Spleen (tissue), 11 donors: ENCODE results near the gene NAT8L. TPM values are rescaled to one million over a fixed set of nuclear protein-coding genes. Genes with fewer than 3 reads are reported as not detected.

ENCODE experiments used
- DNase-seq: peaks from one replicate; pipeline ENCODE4 v3.0.0-alpha.2; 2020
- H3K27ac ChIP-seq, 8 donors: fragments of 200-600 bp; sonication (generic) in 7 of 8; 1 replicate in 4 of 8; 2 replicates in 4 of 8; pipeline versions ENCODE4 v1.5.0 to v1.8.0; 2016 to 2021; ENCODE audit warnings: inconsistent platforms in 4 of 8, mild to moderate bottlenecking in 4 of 8, moderate library complexity in 1 of 8
- H3K27me3 ChIP-seq, 7 donors: fragments of 200-600 bp; sonication (generic) in 6 of 7; replicated peaks in 1 of 7; 1 replicate in 4 of 7; 2 replicates in 3 of 7; pipeline versions ENCODE4 v1.5.0 to v1.8.0; 2016 to 2021; ENCODE audit warnings: inconsistent platforms in 3 of 7, mild to moderate bottlenecking in 1 of 7
- H3K36me3 ChIP-seq, 6 donors: fragments of 200-600 bp; sonication (generic) in 5 of 6; 1 replicate in 4 of 6; 2 replicates in 2 of 6; pipeline versions ENCODE4 v1.5.0 to v1.8.0; 2016 to 2021; ENCODE audit warnings: inconsistent platforms in 2 of 6
- H3K4me1 ChIP-seq, 6 donors: fragments of 200-600 bp; sonication (generic) in 5 of 6; 1 replicate in 3 of 6; 2 replicates in 3 of 6; pipeline versions ENCODE4 v1.5.0 to v1.8.0; 2016 to 2021; ENCODE audit warnings: inconsistent platforms in 3 of 6
- H3K4me3 ChIP-seq, 8 donors: fragments of 200-600 bp; sonication (generic) in 7 of 8; 1 replicate in 4 of 8; 2 replicates in 4 of 8; pipeline versions ENCODE4 v1.5.0 to v1.8.0; 2016 to 2021; ENCODE audit warnings: inconsistent platforms in 4 of 8, mild to moderate bottlenecking in 4 of 8, moderate library complexity in 2 of 8
- H3K9me3 ChIP-seq, 8 donors: fragments of 200-600 bp; sonication (generic) in 7 of 8; 1 replicate in 4 of 8; 2 replicates in 4 of 8; pipeline versions ENCODE4 v1.5.0 to v1.8.0; 2016 to 2021; ENCODE audit warnings: inconsistent platforms in 4 of 8
- POLR2A ChIP-seq, 3 donors: fragments of 450-650 bp; IDR thresholded peaks; one replicate each; pipeline ENCODE4 v1.5.1; 2017; ENCODE audit warnings: antibody characterized with exemption in 3 of 3, mild to moderate bottlenecking in 1 of 3
- POLR2AphosphoS5 ChIP-seq, 3 donors: sonication (generic); formaldehyde crosslinking; IDR thresholded peaks; one replicate each; pipeline ENCODE4 v1.5.1; 2017; ENCODE audit warnings: antibody characterized with exemption in 3 of 3
- WGBS, 5 donors: extraction: QIAGEN DNeasy Blood & Tissue Kit in 3 of 5; methylation state at CpG; one replicate each; pipeline versions ENCODE4 v1.1.5 to v1.1.7; 2013 to 2018; 5-methylcytosine and 5-hydroxymethylcytosine counted together
- intact Hi-C: fragments of 100-400 bp; cut with DNase I; formaldehyde crosslinking; loops from one replicate; pipeline ENCODE4 v1.15.0; 2023; ENCODE audit warnings: low total_unique reads
- polyA plus RNA-seq, 3 donors: library from polyadenylated mRNA; stranded (reverse); fragments of 200-250 nt; gene quantifications; one replicate each; pipeline ENCODE4 v1.2.1, GENCODE V29; 2013
- total RNA-seq, 7 donors: library from RNA; depleted of rRNA in 3 of 7; stranded (reverse); fragments of >200 nt in 3 of 7; fragmentation: NEBNext Ultra II Directional in 4 of 7; extraction: Animal tissue kit (Norgen Biotek cat#: 25700) in 4 of 7; gene quantifications; one replicate each; pipeline versions ENCODE4 v1.1.0 to v1.2.1, GENCODE V29; 2016 to 2021
- TF ChIP-seq, protein P1 (sequence below), 11 experiments: fragments of 200-600 bp in 7 of 11; fragments of 450-650 bp in 4 of 11; sonication (generic) in 4 of 11; IDR thresholded peaks in 8 of 11; conservative IDR thresholded peaks in 3 of 11; 1 replicate in 7 of 11; 2 replicates in 4 of 11; pipeline versions ENCODE4 v1.4.0 to v1.8.0; 2016 to 2021; ENCODE audit warnings: antibody characterized with exemption in 11 of 11, inconsistent platforms in 4 of 11, mild to moderate bottlenecking in 1 of 11
- donor health status: healthy with polysubstance abuse.
- donor health status: DM: no; HTN: no; CAD: no; lungs with moderate emphysema.
- donor health status: DM: no; HTN: no; CAD: no.
- donor health status: Bipolar disorder and iron deficiency.
- donor health status: healthy.
- donor health status: DM: no; HTN: no; CAD: no.
- donor health status: DM: yes; HTN: yes; CAD: no.

Gene NAT8L
- total and polyA plus RNA-seq, 10 donors: 0.13 to 3.1 (median 0.72) TPM

DNA sequence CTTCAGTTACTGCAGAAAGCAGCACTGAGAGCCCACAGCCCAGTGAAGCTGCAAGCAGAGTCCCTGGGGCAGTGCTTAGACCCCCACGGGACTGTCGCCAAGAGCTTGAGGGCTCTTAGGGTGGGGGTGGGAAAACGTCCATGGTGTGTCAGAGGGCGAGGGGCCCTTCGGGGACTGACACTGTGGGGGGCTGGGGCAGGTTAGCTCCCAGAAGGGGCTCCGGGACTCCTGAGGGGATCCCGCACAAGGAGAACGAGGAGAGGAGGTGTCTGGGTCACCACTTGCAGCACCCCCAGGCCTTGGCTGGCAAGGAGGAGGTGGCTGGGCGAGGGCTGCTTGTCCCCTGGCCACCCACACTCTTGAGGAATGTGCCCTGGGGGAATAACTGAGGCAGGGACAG lies 20.8 kb downstream of the NAT8L start:
- H3K27me3 ChIP-seq: no peaks in the 10 kb centered on the region
- no peaks in the 10 kb centered on the region for H3K4me1 ChIP-seq
- no peak overlapping the region for H3K4me3 ChIP-seq
- H3K36me3 ChIP-seq: no peaks in the 10 kb centered on the region
- H3K9me3 ChIP-seq: no peaks in the 10 kb centered on the region
- TF ChIP-seq POLR2A (IDR thresholded peaks at IDR 0.05) (no peak), POLR2AphosphoS5 (IDR thresholded peaks at IDR 0.05) (no peak)
- TF ChIP-seq, protein P1, sequence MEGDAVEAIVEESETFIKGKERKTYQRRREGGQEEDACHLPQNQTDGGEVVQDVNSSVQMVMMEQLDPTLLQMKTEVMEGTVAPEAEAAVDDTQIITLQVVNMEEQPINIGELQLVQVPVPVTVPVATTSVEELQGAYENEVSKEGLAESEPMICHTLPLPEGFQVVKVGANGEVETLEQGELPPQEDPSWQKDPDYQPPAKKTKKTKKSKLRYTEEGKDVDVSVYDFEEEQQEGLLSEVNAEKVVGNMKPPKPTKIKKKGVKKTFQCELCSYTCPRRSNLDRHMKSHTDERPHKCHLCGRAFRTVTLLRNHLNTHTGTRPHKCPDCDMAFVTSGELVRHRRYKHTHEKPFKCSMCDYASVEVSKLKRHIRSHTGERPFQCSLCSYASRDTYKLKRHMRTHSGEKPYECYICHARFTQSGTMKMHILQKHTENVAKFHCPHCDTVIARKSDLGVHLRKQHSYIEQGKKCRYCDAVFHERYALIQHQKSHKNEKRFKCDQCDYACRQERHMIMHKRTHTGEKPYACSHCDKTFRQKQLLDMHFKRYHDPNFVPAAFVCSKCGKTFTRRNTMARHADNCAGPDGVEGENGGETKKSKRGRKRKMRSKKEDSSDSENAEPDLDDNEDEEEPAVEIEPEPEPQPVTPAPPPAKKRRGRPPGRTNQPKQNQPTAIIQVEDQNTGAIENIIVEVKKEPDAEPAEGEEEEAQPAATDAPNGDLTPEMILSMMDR (IDR thresholded peaks at IDR 0.05 in 8 of 11, conservative IDR thresholded peaks at IDR 0.05 in 3 of 11): no peak
- intact Hi-C loops: no loop called here
- WGBS, 5 donors: 84 to 87% (median 86%) methylated on average over 9 of the region's 9 CpGs
- no peak overlapping the region for H3K27ac ChIP-seq
- peak; percentile 45 for DNase-seq

DNA sequence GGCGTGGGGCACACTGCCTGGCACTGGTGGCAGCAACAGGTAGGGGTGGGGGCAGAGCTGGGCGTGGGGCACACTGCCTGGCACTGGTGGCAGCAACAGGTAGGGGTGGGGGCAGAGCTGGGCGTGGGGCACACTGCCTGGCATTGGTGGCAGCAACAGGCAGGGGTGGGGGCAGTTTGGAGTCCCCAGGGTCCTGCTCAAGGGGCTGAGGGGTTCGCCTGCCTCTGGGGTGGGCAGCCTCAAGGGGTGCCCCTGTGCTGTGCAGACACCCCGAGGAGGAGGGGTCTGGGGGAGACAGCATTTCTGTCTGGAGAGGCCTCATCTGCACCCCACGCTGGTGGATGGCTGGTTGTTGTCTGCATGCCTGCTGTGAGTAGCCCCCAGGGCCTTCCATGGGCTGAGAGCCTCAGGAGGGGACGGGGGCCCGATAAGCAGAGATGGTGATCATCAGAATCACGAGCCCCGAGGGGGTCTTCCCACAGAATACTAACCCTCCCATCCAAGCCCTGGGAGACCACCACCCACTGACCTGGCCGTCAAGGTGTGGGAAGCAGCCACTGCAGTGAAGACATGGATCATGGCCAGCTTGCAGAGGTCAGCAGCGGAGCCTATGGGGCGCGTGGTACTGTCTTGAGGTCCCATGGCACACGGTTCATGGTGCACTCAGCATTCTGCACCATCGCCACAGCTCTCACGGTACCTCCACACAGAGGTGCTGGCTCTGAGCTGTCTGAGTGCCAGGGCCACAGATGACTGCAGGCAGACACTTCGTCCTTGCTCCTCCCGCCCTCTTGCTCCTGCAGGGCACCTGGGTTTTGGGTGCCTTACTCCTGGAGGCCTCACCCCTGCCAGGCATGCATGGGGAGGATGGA lies 21.5 kb downstream of the NAT8L start:
- Histone ChIP-seq H3K27me3 (no peaks in the 10 kb centered on the region), H3K4me3 (no peak overlapping the region), H3K36me3 (no peaks in the 10 kb centered on the region), H3K9me3 (no peaks in the 10 kb centered on the region), H3K4me1 (no peaks in the 10 kb centered on the region), H3K27ac (no peak overlapping the region)
- TF ChIP-seq POLR2A (IDR thresholded peaks at IDR 0.05): no peak
- no peak for TF ChIP-seq POLR2AphosphoS5 (IDR thresholded peaks at IDR 0.05)
- TF ChIP-seq, protein P1 (IDR thresholded peaks at IDR 0.05 in 8 of 11, conservative IDR thresholded peaks at IDR 0.05 in 3 of 11): no peak
- intact Hi-C loops: no loop called here
- WGBS, 5 donors: 86 to 90% (median 90%) methylated on average over 18 to 19 of the region's 19 CpGs
- peak; percentile 65 for DNase-seq

DNA sequence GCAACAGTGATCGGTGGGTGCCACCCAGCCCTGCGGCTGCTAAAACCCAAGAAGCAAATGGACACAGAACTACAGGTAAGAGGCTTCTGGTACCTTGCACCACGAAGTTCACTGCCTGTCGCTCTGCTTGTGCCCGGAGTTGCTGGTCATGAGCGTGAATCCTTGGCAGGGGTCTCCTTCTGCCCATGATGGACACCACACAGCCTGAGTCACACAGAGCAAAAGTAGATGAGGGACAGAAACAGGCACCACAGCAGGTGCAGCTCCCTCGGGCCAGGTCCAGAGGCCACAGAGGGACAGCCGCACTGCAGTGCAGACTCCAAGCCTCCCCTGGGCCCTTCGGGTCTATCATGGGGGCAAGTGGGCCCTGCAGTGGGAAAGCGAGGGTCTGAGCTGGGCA lies 22.4 kb downstream of the NAT8L start:
- H3K27me3 ChIP-seq: no peaks in the 10 kb centered on the region
- intact Hi-C loops: no loop called here
- no peak for TF ChIP-seq POLR2AphosphoS5 (IDR thresholded peaks at IDR 0.05)
- no peak for TF ChIP-seq POLR2A (IDR thresholded peaks at IDR 0.05)
- TF ChIP-seq, protein P1 (IDR thresholded peaks at IDR 0.05 in 8 of 11, conservative IDR thresholded peaks at IDR 0.05 in 3 of 11): no peak
- H3K4me3 ChIP-seq: no peak overlapping the region
- 88 to 95% (median 90%) methylated on average over 9 to 10 of the region's 10 CpGs for WGBS, 5 donors
- no peak overlapping the region for H3K27ac ChIP-seq
- DNase-seq: peak; percentile 61
- no peaks in the 10 kb centered on the region for H3K36me3 ChIP-seq
- no peaks in the 10 kb centered on the region for H3K4me1 ChIP-seq
- H3K9me3 ChIP-seq: peaks cover 0 to under 1% (median 0%) of the 10 kb centered on the region in 8 donors

DNA sequence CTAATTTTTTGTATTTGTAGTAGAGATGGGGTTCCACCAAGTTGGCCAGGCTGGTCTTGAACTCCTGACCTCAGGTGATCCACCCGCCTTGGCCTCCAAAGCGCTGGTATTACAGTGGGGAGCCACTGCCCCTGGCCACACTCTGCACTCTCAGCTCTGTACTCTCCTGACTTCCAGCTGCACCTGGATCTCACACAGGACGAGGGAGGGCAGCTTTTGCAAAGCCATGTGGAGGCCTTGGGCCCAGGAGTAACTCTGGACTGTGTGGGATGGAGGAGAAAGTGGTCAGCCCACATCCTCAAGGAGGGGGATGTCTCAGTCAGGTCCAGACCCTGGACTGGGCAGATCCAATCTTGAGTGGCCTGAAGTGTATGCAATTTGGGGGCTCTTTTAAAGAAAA lies 23.0 kb downstream of the NAT8L start:
- TF ChIP-seq, protein P1 (IDR thresholded peaks at IDR 0.05 in 8 of 11, conservative IDR thresholded peaks at IDR 0.05 in 3 of 11): no peak
- TF ChIP-seq POLR2AphosphoS5 (IDR thresholded peaks at IDR 0.05): no peak
- TF ChIP-seq POLR2A (IDR thresholded peaks at IDR 0.05): no peak
- 84 to 91% (median 86%) methylated on average over 3 of the region's 3 CpGs for WGBS, 5 donors
- Histone ChIP-seq H3K36me3 (no peaks in the 10 kb centered on the region), H3K4me3 (no peak overlapping the region), H3K27me3 (no peaks in the 10 kb centered on the region), H3K9me3 (peaks cover 0 to 7% (median 1%) of the 10 kb centered on the region in 8 donors), H3K4me1 (no peaks in the 10 kb centered on the region), H3K27ac (no peak overlapping the region)
- peak; percentile 39 for DNase-seq
- intact Hi-C loops: no loop called here
